Esophagus muscularis mucosa (tissue), 4 donors: Measurements from ENCODE around the gene MTNR1B. TPM values are rescaled to one million over a fixed set of nuclear protein-coding genes. Genes with fewer than 3 reads are reported as not detected.

ENCODE experiments used
- DNase-seq: peaks from one replicate; pipeline ENCODE4 v3.0.0-alpha.2; 2017; ENCODE audit errors: extremely low spot score
- H3K27ac ChIP-seq, 4 donors: fragments of 200-600 bp; sonication (generic); replicated peaks in 1 of 4; 1 replicate in 3 of 4; 2 replicates in 1 of 4; pipeline ENCODE4 v1.5.1; 2016 to 2019; ENCODE audit warnings: mild to moderate bottlenecking in 1 of 4
- H3K27me3 ChIP-seq, 4 donors: fragments of 200-600 bp; sonication (generic); one replicate each; pipeline versions ENCODE4 v1.5.1 to v1.6.0; 2016 to 2019
- H3K36me3 ChIP-seq, 4 donors: fragments of 200-600 bp; sonication (generic); one replicate each; pipeline ENCODE4 v1.5.1; 2016 to 2019
- H3K4me1 ChIP-seq, 4 donors: fragments of 200-600 bp; sonication (generic); one replicate each; pipeline ENCODE4 v1.5.1; 2016 to 2019
- H3K4me3 ChIP-seq, 4 donors: fragments of 200-600 bp; sonication (generic); 1 replicate in 2 of 4; 2 replicates in 2 of 4; pipeline ENCODE4 v1.5.1; 2016 to 2019; ENCODE audit warnings: mild to moderate bottlenecking in 4 of 4, moderate library complexity in 1 of 4
- H3K9me3 ChIP-seq, 4 donors: fragments of 200-600 bp; sonication (generic); 1 replicate in 3 of 4; 2 replicates in 1 of 4; pipeline ENCODE4 v1.5.1; 2016 to 2019
- EP300 ChIP-seq: sonication (generic); formaldehyde crosslinking; IDR thresholded peaks from one replicate; pipeline ENCODE4 v1.6.1; 2017; ENCODE audit warnings: antibody characterized with exemption
- POLR2A ChIP-seq: fragments of 450-650 bp; IDR thresholded peaks from one replicate; pipeline ENCODE4 v1.6.1; 2017; ENCODE audit warnings: antibody characterized with exemption, moderate library complexity, mild to moderate bottlenecking, low read depth
- POLR2AphosphoS5 ChIP-seq, 2 donors: sonication (generic); formaldehyde crosslinking; IDR thresholded peaks; one replicate each; pipeline ENCODE4 v1.6.1; 2017; ENCODE audit warnings: antibody characterized with exemption in 2 of 2
- WGBS: methylation state at CpG from one replicate; pipeline ENCODE4 v1.1.5; 2018; 5-methylcytosine and 5-hydroxymethylcytosine counted together
- intact Hi-C: fragments of 100-400 bp; cut with DNase I; formaldehyde crosslinking; loops from one replicate; pipeline ENCODE4 v1.15.1; 2023
- total RNA-seq, 4 donors: library from RNA; depleted of rRNA; stranded (reverse); fragments of >200 nt; gene quantifications; one replicate each; pipeline versions ENCODE4 v1.1.0 to v1.2.1, GENCODE V29; 2016
- TF ChIP-seq, protein P1 (sequence below), 3 experiments: fragments of 200-600 bp in 2 of 3; fragments of 450-650 bp in 1 of 3; sonication (generic) in 2 of 3; IDR thresholded peaks; one replicate each; pipeline ENCODE4 v1.5.1; 2017 to 2019; ENCODE audit warnings: antibody characterized with exemption in 3 of 3, mild to moderate bottlenecking in 2 of 3, moderate library complexity in 1 of 3

MTNR1B gene
- not detected for total RNA-seq

DNA sequence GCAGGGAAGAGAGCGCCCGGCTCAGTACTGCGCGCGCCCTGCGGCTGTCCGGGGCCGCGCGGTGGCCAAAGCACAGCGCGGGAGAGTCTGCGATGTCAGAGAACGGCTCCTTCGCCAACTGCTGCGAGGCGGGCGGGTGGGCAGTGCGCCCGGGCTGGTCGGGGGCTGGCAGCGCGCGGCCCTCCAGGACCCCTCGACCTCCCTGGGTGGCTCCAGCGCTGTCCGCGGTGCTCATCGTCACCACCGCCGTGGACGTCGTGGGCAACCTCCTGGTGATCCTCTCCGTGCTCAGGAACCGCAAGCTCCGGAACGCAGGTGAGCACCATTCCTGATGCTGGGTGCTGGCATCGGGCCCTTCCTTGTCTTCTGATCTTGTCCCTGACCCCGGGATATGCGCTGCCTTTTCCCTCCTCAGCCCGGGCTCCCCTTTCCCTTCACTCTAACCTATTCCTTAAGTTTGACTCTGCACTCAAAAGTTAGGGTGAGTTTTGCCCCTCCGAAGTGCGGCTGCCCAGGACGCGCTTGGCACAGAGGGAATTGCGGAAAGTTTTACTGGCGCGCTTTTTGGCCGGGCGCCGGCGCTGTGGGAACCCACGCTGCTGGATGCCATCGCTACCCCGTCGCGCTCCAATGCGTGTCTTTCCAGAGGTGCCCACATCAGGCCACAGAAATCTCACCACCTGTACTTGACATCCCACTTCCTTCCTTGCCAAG, at the start of gene MTNR1B:
Gene MTNR1B (plus strand): TSS at position 18 of the 714 bp plus-strand sequence. CDS start 75 bp downstream, at position 93.
- DNase-seq = no peak
- Histone ChIP-seq H3K4me1 (peaks cover 0 to 7% (median 3%) of the 10 kb centered on the region in 4 donors), H3K4me3 (no peak within 1 kb of the TSS), H3K9me3 (no peaks in the 10 kb centered on the region), H3K27ac (no peak within 1 kb of the TSS), H3K36me3 (no peaks in the 10 kb centered on the region), H3K27me3 (peaks cover 0 to 27% (median 4%) of the 10 kb centered on the region in 4 donors)
- 23% methylated on average over 29 of the region's 58 CpGs for WGBS
- TF ChIP-seq EP300 = no peak
- no peak for TF ChIP-seq POLR2AphosphoS5 (IDR thresholded peaks at IDR 0.05)
- TF ChIP-seq, protein P1, sequence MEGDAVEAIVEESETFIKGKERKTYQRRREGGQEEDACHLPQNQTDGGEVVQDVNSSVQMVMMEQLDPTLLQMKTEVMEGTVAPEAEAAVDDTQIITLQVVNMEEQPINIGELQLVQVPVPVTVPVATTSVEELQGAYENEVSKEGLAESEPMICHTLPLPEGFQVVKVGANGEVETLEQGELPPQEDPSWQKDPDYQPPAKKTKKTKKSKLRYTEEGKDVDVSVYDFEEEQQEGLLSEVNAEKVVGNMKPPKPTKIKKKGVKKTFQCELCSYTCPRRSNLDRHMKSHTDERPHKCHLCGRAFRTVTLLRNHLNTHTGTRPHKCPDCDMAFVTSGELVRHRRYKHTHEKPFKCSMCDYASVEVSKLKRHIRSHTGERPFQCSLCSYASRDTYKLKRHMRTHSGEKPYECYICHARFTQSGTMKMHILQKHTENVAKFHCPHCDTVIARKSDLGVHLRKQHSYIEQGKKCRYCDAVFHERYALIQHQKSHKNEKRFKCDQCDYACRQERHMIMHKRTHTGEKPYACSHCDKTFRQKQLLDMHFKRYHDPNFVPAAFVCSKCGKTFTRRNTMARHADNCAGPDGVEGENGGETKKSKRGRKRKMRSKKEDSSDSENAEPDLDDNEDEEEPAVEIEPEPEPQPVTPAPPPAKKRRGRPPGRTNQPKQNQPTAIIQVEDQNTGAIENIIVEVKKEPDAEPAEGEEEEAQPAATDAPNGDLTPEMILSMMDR (IDR thresholded peaks at IDR 0.05) = no peak
- TF ChIP-seq POLR2A = no peak
- intact Hi-C loops = no loop called here

DNA sequence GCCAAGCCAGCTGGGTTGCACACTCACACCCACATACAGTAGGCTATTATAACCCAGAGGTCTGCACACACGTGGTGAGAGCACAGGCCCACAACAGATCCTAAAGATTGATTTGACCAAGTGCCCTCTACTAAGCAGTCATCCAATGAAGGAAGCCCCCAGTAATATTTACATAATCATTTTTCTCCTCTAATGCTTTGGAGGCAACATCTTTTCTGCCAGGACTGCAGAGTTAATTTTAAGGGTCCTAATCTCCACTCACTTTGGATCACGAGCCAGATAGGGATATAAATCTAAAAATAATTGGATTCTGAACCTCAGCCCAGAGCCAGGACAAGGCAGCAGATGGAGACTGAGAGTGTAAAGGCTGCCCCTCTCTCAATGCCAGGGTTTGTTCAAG, 49.1 kb upstream of the MTNR1B start:
- 26% methylated on average over 2 of the region's 2 CpGs for WGBS
- Histone ChIP-seq H3K27ac (no peak overlapping the region), H3K9me3 (no peaks in the 10 kb centered on the region), H3K36me3 (no peaks in the 10 kb centered on the region), H3K4me3 (no peak overlapping the region), H3K27me3 (no peaks in the 10 kb centered on the region), H3K4me1 (no peaks in the 10 kb centered on the region)
- no peak for TF ChIP-seq EP300
- TF ChIP-seq, protein P1 (IDR thresholded peaks at IDR 0.05) = no peak
- no peak for TF ChIP-seq POLR2A
- no peak for TF ChIP-seq POLR2AphosphoS5 (IDR thresholded peaks at IDR 0.05)
- intact Hi-C loops = no loop called here
- no peak for DNase-seq

DNA sequence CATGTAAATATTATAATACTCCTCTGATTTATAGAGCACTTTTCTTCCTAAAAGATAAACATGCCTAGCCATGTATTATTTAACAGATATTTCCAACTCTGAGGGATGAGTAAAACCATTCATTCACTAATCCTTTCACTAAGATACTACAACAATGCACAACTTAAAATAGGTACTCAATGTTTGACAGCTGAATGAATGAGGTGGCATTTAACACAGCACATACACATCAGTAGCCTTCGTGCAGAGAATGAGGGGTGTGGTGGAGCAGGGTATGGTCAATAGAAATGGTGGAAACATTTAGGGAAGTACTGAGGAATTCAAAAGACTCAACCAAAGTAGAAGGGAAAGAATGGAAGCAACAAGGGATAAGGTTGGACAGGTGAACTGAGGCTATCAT, 46.7 kb upstream of the MTNR1B start:
- Histone ChIP-seq H3K4me3 (no peak overlapping the region), H3K36me3 (no peaks in the 10 kb centered on the region), H3K4me1 (no peaks in the 10 kb centered on the region), H3K27ac (no peak overlapping the region), H3K27me3 (no peaks in the 10 kb centered on the region), H3K9me3 (no peaks in the 10 kb centered on the region)
- intact Hi-C loops = no loop called here
- no peak for DNase-seq
- 22% methylated on average over 1 of the region's 1 CpG for WGBS
- no peak for TF ChIP-seq POLR2AphosphoS5 (IDR thresholded peaks at IDR 0.05)
- no peak for TF ChIP-seq EP300
- TF ChIP-seq, protein P1 (IDR thresholded peaks at IDR 0.05) = no peak
- no peak for TF ChIP-seq POLR2A

DNA sequence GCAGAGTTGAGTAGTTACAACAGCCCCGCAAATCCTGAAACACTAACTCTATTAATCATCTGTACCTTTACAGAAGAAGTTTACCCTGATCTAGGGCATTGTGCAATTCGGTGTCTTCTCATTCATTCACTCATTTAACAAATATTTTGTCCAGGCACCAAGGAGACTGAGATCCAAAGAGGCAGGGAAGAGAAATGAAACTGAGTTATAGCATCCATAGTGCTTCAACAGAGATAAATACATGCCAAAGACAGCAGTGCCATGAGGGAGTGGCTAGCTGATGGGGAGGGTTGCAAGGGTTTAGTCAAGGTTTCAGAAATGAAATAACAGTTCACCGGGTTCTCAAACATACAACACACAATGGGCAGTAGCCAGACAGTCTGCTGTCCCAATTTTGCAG, 40.2 kb upstream of the MTNR1B start:
- 86% methylated on average over 3 of the region's 3 CpGs for WGBS
- no peak for DNase-seq
- no peak for TF ChIP-seq POLR2AphosphoS5 (IDR thresholded peaks at IDR 0.05)
- TF ChIP-seq EP300 = no peak
- TF ChIP-seq, protein P1 (IDR thresholded peaks at IDR 0.05) = no peak
- no peak for TF ChIP-seq POLR2A
- Histone ChIP-seq H3K9me3 (no peaks in the 10 kb centered on the region), H3K36me3 (no peaks in the 10 kb centered on the region), H3K4me3 (no peak overlapping the region), H3K27ac (no peak overlapping the region), H3K4me1 (no peaks in the 10 kb centered on the region), H3K27me3 (no peaks in the 10 kb centered on the region)
- intact Hi-C loops = no loop called here

DNA sequence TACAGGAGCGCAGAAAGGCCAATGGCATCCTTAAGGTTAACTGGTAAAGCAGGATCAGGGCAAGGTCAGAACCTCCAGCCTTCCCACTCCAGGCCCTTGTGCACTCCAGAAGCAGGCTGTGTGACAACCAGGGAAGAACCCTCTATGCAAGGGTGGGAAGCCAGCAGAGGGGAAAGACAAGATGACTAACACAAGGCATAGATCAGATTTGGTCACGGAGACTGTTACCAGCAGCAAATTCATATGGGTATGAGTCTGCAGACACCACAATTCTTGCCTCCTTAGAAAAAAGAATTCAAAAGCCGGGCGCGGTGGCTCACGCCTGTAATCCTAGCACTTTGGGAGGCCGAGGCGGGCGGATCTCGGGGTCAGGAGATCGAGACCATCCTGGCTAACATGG, 39.8 kb upstream of the MTNR1B start:
- H3K4me3 ChIP-seq = no peak overlapping the region
- no peak for DNase-seq
- no peaks in the 10 kb centered on the region for H3K36me3 ChIP-seq
- 95% methylated on average over 11 of the region's 11 CpGs for WGBS
- H3K27ac ChIP-seq = no peak overlapping the region
- no peaks in the 10 kb centered on the region for H3K4me1 ChIP-seq
- H3K27me3 ChIP-seq = no peaks in the 10 kb centered on the region
- intact Hi-C loops = no loop called here
- H3K9me3 ChIP-seq = no peaks in the 10 kb centered on the region
- no peak for TF ChIP-seq POLR2A
- TF ChIP-seq, protein P1 (IDR thresholded peaks at IDR 0.05) = no peak
- TF ChIP-seq POLR2AphosphoS5 (IDR thresholded peaks at IDR 0.05) = no peak
- TF ChIP-seq EP300 = no peak
